Activated T-helper 1 cell treated with anti-CD3 and anti-CD28 coated beads, Interleukin-2, amount 50 U/mL, for 16 hours (primary cell): ENCODE measurements around the gene CD200.

ENCODE experiments used
- DNase-seq, 2 donors: peaks; one replicate each; pipeline ENCODE4 v3.0.0-alpha.2; 2020; ENCODE audit warnings: low read depth in 1 of 2, low spot score in 1 of 2

Gene CD200

DNA sequence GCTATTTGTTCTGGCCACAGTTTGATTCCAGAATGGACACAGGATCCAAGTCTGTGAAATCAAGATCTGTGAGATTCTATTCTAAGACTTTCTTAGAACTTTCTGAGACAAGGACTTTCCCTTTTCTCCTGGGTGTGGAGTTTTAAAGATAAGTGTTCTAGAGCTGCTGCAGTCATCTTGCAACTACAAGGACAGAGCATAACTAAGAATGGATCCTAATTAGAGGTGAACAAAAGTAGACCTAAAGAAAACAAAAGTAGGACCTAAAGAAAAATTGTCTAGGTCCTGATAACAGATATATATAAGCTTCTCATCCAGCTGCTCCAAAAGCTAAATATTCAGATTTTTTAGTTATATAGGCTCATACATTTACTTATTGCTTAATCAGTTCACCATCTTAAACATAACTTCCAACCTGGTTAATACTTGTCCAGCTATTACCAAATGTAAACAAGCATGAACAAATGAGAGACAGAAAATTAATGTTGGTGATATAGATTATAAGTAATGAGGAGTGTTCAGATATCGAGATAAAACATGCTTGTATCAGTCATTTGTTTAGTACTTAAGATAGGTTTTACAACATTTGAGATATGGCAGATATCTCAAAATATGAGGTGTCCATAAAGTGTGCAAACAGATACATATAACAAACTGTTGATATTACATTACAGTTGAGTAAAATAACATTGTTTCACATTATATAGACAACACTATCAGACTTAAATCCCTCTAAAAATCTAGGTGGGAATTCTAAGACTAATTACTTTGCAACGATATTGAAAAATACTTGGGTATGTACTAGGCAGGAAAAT lies 75.1 kb downstream of the CD200 start:
- DNase-seq, result no peak

GRCh38 chr3:112409041-112409440 lies 76.1 kb downstream of the CD200 start:
- DNase-seq, result no peak

GRCh38 chr3:112411425-112411824 lies 78.5 kb downstream of the CD200 start:
- DNase-seq, result no peak
